ENCODE data around the gene INKA1. TPM values are rescaled to one million over a fixed set of nuclear protein-coding genes. Genes with fewer than 3 reads are reported as not detected.

Gene INKA1
- total RNA-seq (13.2 TPM), polyA plus RNA-seq (ENCODE audit: insufficient read depth in 1 of 8, insufficient read length in 8 of 8, low replicate concordance in 1 of 8) (10 to 100 TPM in 5 of 8 donors, 1 to 10 TPM in 3; 8.2 to 17.6 (median 10.9) TPM)
- long read RNA-seq, donor 1, partial matches to known transcripts = 0 of 1 reads
- long read RNA-seq, donor 1, other reads (novel, unspliced or antisense) = 0 of 1 reads
- long read RNA-seq, donor 2, partial matches to known transcripts = 0 of 2 reads
- long read RNA-seq, donor 2, other reads (novel, unspliced or antisense) = 0 of 2 reads
- long read RNA-seq, donor 3, partial matches to known transcripts = 0 of 4 reads
- long read RNA-seq, donor 3, other reads (novel, unspliced or antisense) = 0 of 4 reads
- long read RNA-seq, donor 4, transcript INKA1-201 (2 exons, 1,040 nt) = major isoform, 8 of 8 reads
- long read RNA-seq, donor 4, partial matches to known transcripts = 0 of 8 reads
- long read RNA-seq, donor 4, other reads (novel, unspliced or antisense) = 0 of 8 reads
- long read RNA-seq, donor 5, transcript INKA1-201 (2 exons, 1,040 nt) = major isoform, 26 of 26 reads
- long read RNA-seq, donor 5, partial matches to known transcripts = 0 of 26 reads
- long read RNA-seq, donor 5, other reads (novel, unspliced or antisense) = 0 of 26 reads
- long read RNA-seq, donor 6, transcript INKA1-201 (2 exons, 1,040 nt) = major isoform, 21 of 21 reads
- long read RNA-seq, donor 6, partial matches to known transcripts = 0 of 21 reads
- long read RNA-seq, donor 6, other reads (novel, unspliced or antisense) = 0 of 21 reads
- long read RNA-seq, donor 7, transcript INKA1-201 (2 exons, 1,040 nt) = major isoform, 12 of 17 reads
- long read RNA-seq, donor 7, partial matches to known transcripts = 5 of 17 reads
- long read RNA-seq, donor 7, other reads (novel, unspliced or antisense) = 0 of 17 reads
- long read RNA-seq, donor 8, transcript INKA1-201 (2 exons, 1,040 nt) = major isoform, 9 of 9 reads
- long read RNA-seq, donor 8, partial matches to known transcripts = 0 of 9 reads
- long read RNA-seq, donor 8, other reads (novel, unspliced or antisense) = 0 of 9 reads
- long read RNA-seq, donor 9, transcript INKA1-201 (2 exons, 1,040 nt) = major isoform, 11 of 11 reads
- long read RNA-seq, donor 9, partial matches to known transcripts = 0 of 11 reads
- long read RNA-seq, donor 9, other reads (novel, unspliced or antisense) = 0 of 11 reads
- long read RNA-seq, donor 10, transcript INKA1-201 (2 exons, 1,040 nt) = major isoform, 11 of 11 reads
- long read RNA-seq, donor 10, partial matches to known transcripts = 0 of 11 reads
- long read RNA-seq, donor 10, other reads (novel, unspliced or antisense) = 0 of 11 reads
- long read RNA-seq, donor 11, transcript INKA1-201 (2 exons, 1,040 nt) = major isoform, 6 of 6 reads
- long read RNA-seq, donor 11, partial matches to known transcripts = 0 of 6 reads
- long read RNA-seq, donor 11, other reads (novel, unspliced or antisense) = 0 of 6 reads

GRCh38 chr3:49802719-49803464 is at the start of gene INKA1:
INKA1 (plus strand) TSS chr3:49803261; CDS start chr3:49803393, 132 bp downstream.
- Histone ChIP-seq H3K27ac (ENCODE audit: low read length) (peak within 1 kb of the TSS; percentile 99), H3K9me3 (replicated peaks; ENCODE audit: control insufficient read depth, low read depth, low read length) (no peaks in the 10 kb centered on the region), H3K4me1 (ENCODE audit: control insufficient read depth, insufficient read depth, low read length) (peaks cover 44% of the 10 kb centered on the region), H3K27me3 (ENCODE audit: control insufficient read depth, insufficient read depth, low read length) (peaks cover 7% of the 10 kb centered on the region), H3K4me3 (ENCODE audit: low read length) (peak within 1 kb of the TSS; percentile 96), H3K36me3 (ENCODE audit: control insufficient read depth, insufficient read depth, low read length) (peaks cover 11% of the 10 kb centered on the region)
- whole genome bisulfite sequencing (ENCODE audit: insufficient coverage) = under 1% methylated on average over 71 of the region's 71 CpGs
- DNase-seq = peak; percentile 95

- Histone ChIP-seq H3K27ac (ENCODE audit: low read length) (no peak overlapping the region), H3K27me3 (ENCODE audit: control insufficient read depth, insufficient read depth, low read length) (no peaks in the 10 kb centered on the region), H3K4me1 (ENCODE audit: control insufficient read depth, insufficient read depth, low read length) (no peaks in the 10 kb centered on the region), H3K36me3 (ENCODE audit: control insufficient read depth, insufficient read depth, low read length) (peaks cover 6% of the 10 kb centered on the region), H3K9me3 (replicated peaks; ENCODE audit: control insufficient read depth, low read depth, low read length) (no peaks in the 10 kb centered on the region), H3K4me3 (ENCODE audit: low read length) (no peak overlapping the region)
- DNase-seq = no peak
- WGBS (ENCODE audit: insufficient coverage) = 100% methylated on average over 1 of the region's 1 CpG
These were observed 48.5 kb upstream of the INKA1 start for GRCh38 chr3:49754536-49754935.

GRCh38 chr3:49756036-49756435 is 47.0 kb upstream of the INKA1 start:
- no CpG with 5 or more reads among the region's 1 CpG for WGBS (ENCODE audit: insufficient coverage)
- no peaks in the 10 kb centered on the region for H3K27me3 ChIP-seq (ENCODE audit: control insufficient read depth, insufficient read depth, low read length)
- no peaks in the 10 kb centered on the region for H3K4me1 ChIP-seq (ENCODE audit: control insufficient read depth, insufficient read depth, low read length)
- no peak overlapping the region for H3K4me3 ChIP-seq (ENCODE audit: low read length)
- H3K36me3 ChIP-seq (ENCODE audit: control insufficient read depth, insufficient read depth, low read length) = peaks cover 6% of the 10 kb centered on the region
- H3K9me3 ChIP-seq (replicated peaks; ENCODE audit: control insufficient read depth, low read depth, low read length) = no peaks in the 10 kb centered on the region
- H3K27ac ChIP-seq (ENCODE audit: low read length) = no peak overlapping the region
- DNase-seq = no peak

DNA sequence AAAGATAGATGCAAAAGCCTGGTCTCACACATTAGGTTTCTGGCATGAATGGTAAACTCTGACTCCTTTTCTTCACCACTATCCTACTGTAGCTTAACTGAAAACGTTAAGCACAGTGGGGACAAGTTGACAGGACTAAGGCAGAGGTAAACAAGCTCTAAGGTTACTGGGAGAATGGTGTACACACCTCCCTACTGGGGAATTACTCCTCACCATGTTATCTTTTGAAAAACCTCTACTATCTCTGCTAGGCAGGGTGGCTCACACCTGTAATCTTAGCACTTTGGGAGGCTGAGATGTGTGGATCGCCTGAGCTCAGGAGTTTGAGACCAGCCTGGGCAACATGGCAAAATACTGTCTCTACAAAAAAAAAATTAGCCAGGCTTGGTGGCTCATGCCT is 45.9 kb upstream of the INKA1 start:
- H3K27ac ChIP-seq (ENCODE audit: low read length) = no peak overlapping the region
- peaks cover 3% of the 10 kb centered on the region for H3K36me3 ChIP-seq (ENCODE audit: control insufficient read depth, insufficient read depth, low read length)
- no peak for DNase-seq
- H3K27me3 ChIP-seq (ENCODE audit: control insufficient read depth, insufficient read depth, low read length) = no peaks in the 10 kb centered on the region
- WGBS (ENCODE audit: insufficient coverage) = no CpG with 5 or more reads among the region's 2 CpGs
- no peaks in the 10 kb centered on the region for H3K9me3 ChIP-seq (replicated peaks; ENCODE audit: control insufficient read depth, low read depth, low read length)
- H3K4me3 ChIP-seq (ENCODE audit: low read length) = no peak overlapping the region
- H3K4me1 ChIP-seq (ENCODE audit: control insufficient read depth, insufficient read depth, low read length) = no peaks in the 10 kb centered on the region

GRCh38 chr3:49759226-49759625 is 43.8 kb upstream of the INKA1 start:
- Histone ChIP-seq H3K36me3 (ENCODE audit: control insufficient read depth, insufficient read depth, low read length) (peaks cover 3% of the 10 kb centered on the region), H3K27me3 (ENCODE audit: control insufficient read depth, insufficient read depth, low read length) (no peaks in the 10 kb centered on the region), H3K9me3 (replicated peaks; ENCODE audit: control insufficient read depth, low read depth, low read length) (no peaks in the 10 kb centered on the region), H3K4me1 (ENCODE audit: control insufficient read depth, insufficient read depth, low read length) (no peaks in the 10 kb centered on the region), H3K27ac (ENCODE audit: low read length) (no peak overlapping the region), H3K4me3 (ENCODE audit: low read length) (no peak overlapping the region)
- DNase-seq = no peak
- WGBS (ENCODE audit: insufficient coverage) = no CpG with 5 or more reads among the region's 1 CpG

DNA sequence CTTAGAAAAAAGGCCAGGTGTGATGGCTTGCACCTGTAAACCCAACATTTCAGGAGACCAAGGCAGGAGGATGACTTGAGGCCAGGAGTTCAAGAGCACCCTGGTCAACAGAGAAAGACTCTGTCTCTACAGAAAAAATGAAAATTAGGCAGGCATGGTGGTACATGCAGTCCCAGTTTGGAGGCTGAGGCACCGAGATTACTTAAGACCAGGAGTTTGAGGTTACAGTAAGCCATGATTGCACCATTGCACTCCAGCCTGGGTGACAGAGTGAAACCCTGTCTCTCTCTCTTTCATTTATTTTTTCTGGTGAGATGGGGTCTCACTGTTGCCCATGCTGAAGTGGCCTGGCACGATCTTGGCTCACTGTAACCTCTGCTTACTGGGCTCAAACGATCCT is 41.4 kb upstream of the INKA1 start:
- WGBS (ENCODE audit: insufficient coverage) = 100% methylated on average over 1 of the region's 3 CpGs
- Histone ChIP-seq H3K36me3 (ENCODE audit: control insufficient read depth, insufficient read depth, low read length) (peaks cover 3% of the 10 kb centered on the region), H3K4me3 (ENCODE audit: low read length) (no peak overlapping the region), H3K4me1 (ENCODE audit: control insufficient read depth, insufficient read depth, low read length) (no peaks in the 10 kb centered on the region), H3K27me3 (ENCODE audit: control insufficient read depth, insufficient read depth, low read length) (no peaks in the 10 kb centered on the region), H3K9me3 (replicated peaks; ENCODE audit: control insufficient read depth, low read depth, low read length) (no peaks in the 10 kb centered on the region), H3K27ac (ENCODE audit: low read length) (no peak overlapping the region)
- DNase-seq = no peak

DNA sequence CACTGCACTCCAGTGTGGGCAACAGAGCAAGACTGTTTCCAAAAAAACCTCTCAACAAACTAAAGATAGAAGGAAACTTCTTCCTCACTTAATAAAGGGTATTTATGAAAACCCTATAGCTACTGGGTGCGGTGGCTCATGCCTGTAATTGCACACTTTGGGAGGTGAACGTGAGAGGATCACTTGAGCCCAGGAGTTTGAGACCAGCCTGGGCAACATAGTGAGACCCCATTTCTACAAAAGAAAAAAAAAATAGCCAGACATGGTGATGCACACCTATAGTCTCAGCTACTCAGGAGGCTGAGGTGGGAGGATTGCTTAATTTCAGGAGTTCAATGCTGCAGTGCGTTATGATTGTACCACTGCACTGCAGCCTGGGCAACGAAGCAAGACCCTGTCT is 39.1 kb upstream of the INKA1 start:
- Histone ChIP-seq H3K4me1 (ENCODE audit: control insufficient read depth, insufficient read depth, low read length) (no peaks in the 10 kb centered on the region), H3K4me3 (ENCODE audit: low read length) (no peak overlapping the region), H3K27ac (ENCODE audit: low read length) (no peak overlapping the region), H3K27me3 (ENCODE audit: control insufficient read depth, insufficient read depth, low read length) (no peaks in the 10 kb centered on the region), H3K9me3 (replicated peaks; ENCODE audit: control insufficient read depth, low read depth, low read length) (no peaks in the 10 kb centered on the region), H3K36me3 (ENCODE audit: control insufficient read depth, insufficient read depth, low read length) (peaks cover 3% of the 10 kb centered on the region)
- WGBS (ENCODE audit: insufficient coverage) = no CpG with 5 or more reads among the region's 4 CpGs
- DNase-seq = no peak

- no peak overlapping the region for H3K4me3 ChIP-seq (ENCODE audit: low read length)
- no peak overlapping the region for H3K27ac ChIP-seq (ENCODE audit: low read length)
- no CpG with 5 or more reads among the region's 3 CpGs for WGBS (ENCODE audit: insufficient coverage)
- H3K36me3 ChIP-seq (ENCODE audit: control insufficient read depth, insufficient read depth, low read length) = peaks cover 4% of the 10 kb centered on the region
- H3K27me3 ChIP-seq (ENCODE audit: control insufficient read depth, insufficient read depth, low read length) = no peaks in the 10 kb centered on the region
- H3K4me1 ChIP-seq (ENCODE audit: control insufficient read depth, insufficient read depth, low read length) = no peaks in the 10 kb centered on the region
- DNase-seq = no peak
- no peaks in the 10 kb centered on the region for H3K9me3 ChIP-seq (replicated peaks; ENCODE audit: control insufficient read depth, low read depth, low read length)
These were observed 33.7 kb upstream of the INKA1 start for GRCh38 chr3:49769286-49769915.

GRCh38 chr3:49769926-49770325 is 33.1 kb upstream of the INKA1 start:
- H3K27ac ChIP-seq (ENCODE audit: low read length) = no peak overlapping the region
- no peak overlapping the region for H3K4me3 ChIP-seq (ENCODE audit: low read length)
- H3K27me3 ChIP-seq (ENCODE audit: control insufficient read depth, insufficient read depth, low read length) = no peaks in the 10 kb centered on the region
- DNase-seq = no peak
- peaks cover 4% of the 10 kb centered on the region for H3K36me3 ChIP-seq (ENCODE audit: control insufficient read depth, insufficient read depth, low read length)
- no peaks in the 10 kb centered on the region for H3K4me1 ChIP-seq (ENCODE audit: control insufficient read depth, insufficient read depth, low read length)
- no peaks in the 10 kb centered on the region for H3K9me3 ChIP-seq (replicated peaks; ENCODE audit: control insufficient read depth, low read depth, low read length)

All from muscle of leg (tissue), 16 donors.